Fibroblast of skin of abdomen (primary cell): ENCODE measurements around the gene C16orf87. TPM values are rescaled to one million over a fixed set of nuclear protein-coding genes. Genes with fewer than 3 reads are reported as not detected.
A peak's percentile ranks its signal among the peaks of the same experiment; 100 is the strongest.
"Not testable (repeated sequence)": the region's sequence is repeated elsewhere in the genome, so short reads cannot be mapped to it uniquely, and the experiment has no call there.

ENCODE experiments used
- DNase-seq: peaks from one replicate; pipeline ENCODE4 v3.0.0-alpha.2; 2013
- polyA plus RNA-seq, 2 experiments: library from polyadenylated mRNA; unstranded; fragments of 120-200 nt; gene quantifications; one replicate each; pipeline ENCODE4 v1.2.1, GENCODE V29; 2013; ENCODE audit not compliant: insufficient read length in 2 of 2

Gene C16orf87, protein sequence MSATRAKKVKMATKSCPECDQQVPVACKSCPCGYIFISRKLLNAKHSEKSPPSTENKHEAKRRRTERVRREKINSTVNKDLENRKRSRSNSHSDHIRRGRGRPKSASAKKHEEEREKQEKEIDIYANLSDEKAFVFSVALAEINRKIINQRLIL
- polyA plus RNA-seq (2013, experiment 1 of 2; ENCODE audit: insufficient read length), result 13.0 TPM
- polyA plus RNA-seq (2013, experiment 2 of 2; ENCODE audit: insufficient read length), result 11.7 TPM

GRCh38 chr16:46830902-46831647, at the start of gene C16orf87:
TSS of gene C16orf87 (minus strand) at chr16:46831180. CDS start at chr16:46831149, 31 bp downstream.
- DNase-seq, result peak; percentile 92

DNA sequence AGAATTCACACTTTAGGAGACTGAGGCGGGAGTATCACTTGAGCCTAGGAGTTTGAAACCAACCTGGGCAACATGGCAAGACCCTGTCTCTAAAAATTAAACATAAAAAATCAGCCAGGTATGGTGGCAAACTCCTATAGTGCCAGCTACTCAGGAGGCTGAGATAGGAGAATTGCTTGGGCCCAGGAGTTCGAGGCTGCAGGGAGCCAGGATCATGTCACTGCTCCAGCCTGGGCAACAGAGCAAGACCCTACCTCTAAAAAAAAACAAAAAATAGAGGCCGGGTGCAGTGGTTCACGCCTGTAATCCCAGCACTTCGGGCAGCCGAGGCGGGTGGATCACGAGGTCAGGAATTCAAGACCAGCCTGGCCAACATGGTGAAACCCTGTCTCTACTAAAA, 44.3 kb upstream of the C16orf87 start:
- DNase-seq, result no peak

- DNase-seq, result no peak
Measured at GRCh38 chr16:46873201-46873600, 42.2 kb upstream of the C16orf87 start.

DNA sequence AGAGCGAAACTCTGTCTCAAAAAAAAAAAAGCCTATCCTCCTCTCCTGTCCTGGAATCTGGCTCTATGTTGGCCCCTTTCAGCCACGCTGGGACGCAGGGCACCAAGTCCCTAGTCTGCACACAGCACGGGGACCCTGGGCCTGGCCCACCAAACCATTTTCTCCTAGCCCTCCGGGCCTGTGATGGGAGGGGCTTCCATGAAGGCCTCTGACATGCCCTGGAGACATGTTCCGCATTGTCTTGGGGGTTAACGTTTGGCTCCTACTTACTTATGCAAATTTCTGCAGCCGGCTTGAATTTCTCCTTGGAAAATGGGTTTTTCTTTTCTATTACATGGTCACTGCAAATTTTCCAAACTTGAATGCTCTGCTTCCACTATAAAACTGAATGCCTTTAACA, 40.6 kb upstream of the C16orf87 start:
- DNase-seq, result no peak

DNA sequence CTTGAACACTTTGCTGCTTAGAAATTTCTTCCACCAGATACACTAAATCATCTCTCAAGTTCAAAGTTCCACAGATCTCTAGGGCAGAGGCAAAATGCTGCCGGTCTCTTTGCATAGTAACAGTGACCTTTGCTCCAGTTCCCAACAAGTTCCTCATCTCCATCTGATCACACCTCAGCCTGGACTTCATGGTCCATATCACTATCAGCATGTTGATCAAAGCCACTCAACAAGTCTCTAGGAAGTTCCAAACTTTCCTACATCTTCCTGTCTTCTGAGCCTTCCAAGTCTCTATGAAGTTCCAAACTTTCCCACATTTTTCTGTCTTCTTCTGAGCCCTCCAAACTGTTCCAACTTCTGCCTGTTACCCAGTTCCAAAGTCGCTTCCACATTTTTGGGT, 37.9 kb upstream of the C16orf87 start:
- not testable (repeated sequence) for DNase-seq

- DNase-seq, result not testable (repeated sequence)
Measured at GRCh38 chr16:46867486-46867885, 36.5 kb upstream of the C16orf87 start.

- DNase-seq, result no peak
Measured at GRCh38 chr16:46866286-46866685, 35.3 kb upstream of the C16orf87 start.

DNA sequence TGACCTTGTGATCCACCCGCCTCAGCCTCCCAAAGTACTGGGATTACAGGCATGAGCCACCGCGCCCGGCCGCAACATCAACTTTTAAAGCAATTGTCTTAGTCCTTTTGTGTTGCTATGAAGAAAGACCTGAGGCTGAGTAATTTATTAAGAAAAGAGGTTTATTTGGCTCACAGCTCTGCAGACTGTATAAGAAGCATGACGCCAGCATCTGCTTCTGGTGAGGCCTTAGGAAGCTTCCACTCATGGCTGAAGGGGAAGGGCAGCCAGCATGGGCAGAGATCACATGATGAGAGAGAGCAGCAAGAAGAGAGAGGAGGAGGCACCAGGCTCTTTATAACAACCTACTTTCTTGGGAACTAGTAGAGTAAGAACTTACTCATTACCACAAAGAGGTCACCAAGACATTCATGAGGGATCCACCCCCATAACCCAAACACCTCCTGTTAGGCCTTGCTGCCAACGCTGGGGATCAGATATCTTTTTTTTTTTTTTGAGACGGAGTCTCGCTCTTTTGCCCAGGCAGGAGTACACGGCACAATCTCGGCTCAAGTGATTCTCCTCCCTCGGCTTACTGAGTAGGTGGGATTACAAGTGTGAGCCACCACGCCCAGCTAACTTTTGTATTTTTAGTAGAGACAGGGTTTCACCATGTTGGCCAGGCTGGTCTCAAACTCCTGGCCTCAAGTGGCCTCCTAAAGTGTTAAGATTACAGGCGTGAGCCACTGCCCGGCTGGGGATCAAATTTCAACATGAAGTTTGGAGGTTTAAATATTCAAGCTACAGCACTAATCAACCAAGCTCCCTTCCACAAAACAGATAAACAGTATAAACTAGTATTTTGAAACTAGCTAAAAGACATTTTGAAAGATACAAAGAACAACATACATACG, 31.8 kb upstream of the C16orf87 start:
- DNase-seq, result no peak

GRCh38 chr16:46859719-46860152, 28.8 kb upstream of the C16orf87 start:
- DNase-seq, result peak; percentile 69

DNA sequence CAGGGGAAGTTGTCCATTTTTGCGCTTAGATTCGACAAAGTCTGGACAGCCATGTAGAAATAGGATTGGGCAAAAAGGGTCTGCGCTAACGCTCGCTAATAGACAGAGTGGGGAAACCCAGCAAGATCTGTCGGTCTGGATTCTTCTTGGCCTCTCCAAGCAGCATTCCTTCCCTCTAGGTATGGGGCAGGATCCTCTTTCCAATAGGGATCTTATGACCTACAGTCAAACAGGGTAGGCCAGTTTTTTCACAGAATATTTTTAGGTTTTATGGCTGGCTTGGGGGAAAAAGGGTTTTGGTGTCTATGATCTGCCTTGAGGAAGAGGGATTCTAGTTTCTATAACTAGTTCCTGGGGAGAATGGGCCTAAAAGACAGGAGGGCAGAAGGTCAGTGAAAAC, 27.2 kb upstream of the C16orf87 start:
- no peak for DNase-seq

DNA sequence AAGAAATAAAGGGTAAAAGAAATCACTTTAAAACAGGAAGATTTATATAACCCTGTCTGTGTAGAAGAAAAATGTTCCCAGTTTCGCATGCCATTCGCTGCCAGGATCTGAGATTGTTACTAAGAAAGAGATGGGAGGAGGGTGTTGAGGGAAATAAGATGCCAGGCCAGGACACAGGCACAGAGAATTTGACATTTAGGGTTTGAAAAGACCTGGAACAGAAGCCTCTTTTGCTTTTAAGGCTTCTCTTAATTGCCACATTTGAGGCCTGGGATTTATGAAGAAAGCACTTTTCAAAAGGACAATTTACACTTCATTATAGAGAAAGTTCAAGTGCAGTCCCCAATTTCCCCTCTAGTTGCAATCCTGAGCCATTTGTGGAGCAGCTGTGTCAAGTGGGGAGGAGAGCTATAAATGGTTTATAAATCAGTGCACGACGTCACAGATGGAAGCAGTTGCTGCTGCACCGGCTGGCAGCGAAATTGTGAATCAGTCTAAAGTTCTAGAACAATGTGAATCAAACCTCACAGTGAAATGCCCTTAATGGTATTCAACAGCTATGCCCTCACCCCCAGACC, 26.5 kb upstream of the C16orf87 start:
- peak; percentile 60 for DNase-seq

GRCh38 chr16:46855389-46855788, 24.4 kb upstream of the C16orf87 start:
- no peak for DNase-seq

DNA sequence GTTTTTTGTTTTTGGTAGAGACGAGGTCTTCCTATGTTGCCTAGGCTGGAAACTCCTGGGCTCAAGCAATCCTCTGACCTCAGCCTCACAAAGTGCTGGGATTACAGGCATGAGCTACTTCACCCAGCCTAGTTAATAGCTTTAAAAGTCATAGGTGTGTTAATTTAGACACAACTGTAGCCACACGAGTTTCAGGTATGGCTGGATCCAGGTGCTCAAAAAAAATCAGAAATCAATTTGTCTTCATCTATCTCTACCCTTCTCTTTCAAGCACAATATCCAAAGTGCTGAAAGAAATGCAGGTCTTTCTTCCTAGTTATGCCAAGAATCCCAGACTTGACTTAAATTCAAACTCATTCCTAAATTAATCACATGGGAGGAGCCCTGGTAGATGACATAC, 23.9 kb upstream of the C16orf87 start:
- no peak for DNase-seq

GRCh38 chr16:46853713-46854443, 22.9 kb upstream of the C16orf87 start:
- DNase-seq, result peak; percentile 60

DNA sequence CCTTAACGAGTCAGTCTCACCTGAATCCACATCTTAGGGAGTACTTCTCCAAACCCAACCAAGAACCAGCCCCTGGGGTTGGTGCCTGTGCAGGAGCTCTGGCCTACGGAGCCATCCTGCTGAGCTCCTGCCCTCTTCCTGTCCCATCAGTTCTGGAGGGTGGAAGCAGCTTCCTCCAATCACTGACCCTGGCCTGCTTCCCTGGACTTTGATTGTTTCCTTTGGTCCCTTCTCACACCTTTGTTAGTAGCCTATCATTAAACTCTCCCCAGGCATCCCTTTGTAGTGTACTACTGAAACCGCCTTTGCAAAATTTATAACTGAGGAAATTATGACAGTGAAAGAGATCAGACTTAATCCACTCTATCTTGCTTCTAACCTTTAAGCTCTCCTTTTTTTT, 21.1 kb upstream of the C16orf87 start:
- no peak for DNase-seq

- no peak for DNase-seq
Measured at GRCh38 chr16:46850619-46851555, 19.9 kb upstream of the C16orf87 start.

- DNase-seq, result no peak
Measured at GRCh38 chr16:46848768-46849764, 18.1 kb upstream of the C16orf87 start.

DNA sequence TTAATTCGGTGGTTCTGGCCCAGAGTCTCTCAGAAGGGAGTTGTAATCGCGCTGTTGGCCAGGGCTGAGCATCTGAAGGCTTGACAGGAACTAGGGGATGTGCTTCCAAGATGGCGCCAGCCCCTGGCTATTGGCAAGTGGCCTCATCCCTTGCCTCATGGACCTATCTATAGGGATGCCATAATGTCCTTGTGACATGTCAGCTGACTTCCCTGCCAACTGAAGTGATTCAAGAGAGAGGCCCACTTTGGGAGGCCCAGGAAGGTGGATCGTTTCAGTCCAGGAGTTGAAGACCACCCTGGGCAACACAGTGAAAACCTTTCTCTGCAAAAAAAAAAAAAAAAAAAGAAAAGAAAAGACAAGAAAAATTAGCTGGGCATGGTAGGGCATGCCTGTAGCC, 15.0 kb upstream of the C16orf87 start:
- DNase-seq, result no peak

GRCh38 chr16:46844771-46845170, 13.8 kb upstream of the C16orf87 start:
- peak; percentile 18 for DNase-seq
